HFFc6 (cell line): Measurements from ENCODE around the gene MED13L. TPM values are rescaled to one million over a fixed set of nuclear protein-coding genes. Genes with fewer than 3 reads are reported as not detected.
A peak's percentile ranks its signal among the peaks of the same experiment; 100 is the strongest.

Experiments used
- DNase-seq: peaks from one replicate; pipeline ENCODE4 v3.0.0-alpha.2; 2018
- H3K27ac Mint-ChIP-seq: 2 replicates; pipeline ENCODE4 v1.8.0; 2020; ENCODE audit warnings: mild to moderate bottlenecking, mixed read lengths
- H3K27me3 Mint-ChIP-seq: 2 replicates; pipeline ENCODE4 v1.8.0; 2021; ENCODE audit warnings: mild to moderate bottlenecking, moderate library complexity, mixed read lengths; ENCODE audit not compliant: insufficient read depth
- H3K36me3 Mint-ChIP-seq: 2 replicates; pipeline ENCODE4 v1.8.0; 2021; ENCODE audit warnings: low read depth, mixed read lengths
- H3K4me1 Mint-ChIP-seq: 2 replicates; pipeline ENCODE4 v1.8.0; 2020; ENCODE audit warnings: low read depth, mixed read lengths
- H3K4me3 Mint-ChIP-seq: 2 replicates; pipeline ENCODE4 v1.8.0; 2020; ENCODE audit warnings: mild to moderate bottlenecking, moderate library complexity, mixed read lengths
- H3K9me3 Mint-ChIP-seq: 2 replicates; pipeline ENCODE4 v1.8.0; 2020; ENCODE audit warnings: mild to moderate bottlenecking, mixed read lengths
- CTCF ChIP-seq: fragments of 200-600 bp; sonication (generic); IDR thresholded peaks from 2 replicates; pipeline ENCODE4 v1.5.0; 2021; ENCODE audit warnings: antibody characterized with exemption, mild to moderate bottlenecking
- total RNA-seq, 6 experiments: library from RNA; stranded (reverse); fragmentation: NEBNext Ultra II Directional; extraction: Animal tissue kit (Norgen Biotek cat#: 25700); gene quantifications; 2 replicates in 1 of 6; 3 replicates in 5 of 6; pipeline ENCODE4 v1.2.3, GENCODE V29; 2021

Gene MED13L
- total RNA-seq, 6 experiments from 2014 or later, result 74.5 to 84.2 (median 77.7) TPM

GRCh38 chr12:116152268-116152667, 125.2 kb downstream of the MED13L start:
- peak; percentile 57 for DNase-seq
- H3K4me3 Mint-ChIP-seq, result 0 out of 2 replicates have a peak overlapping the region, but pooled peaks have one; percentile 25
- H3K27me3 Mint-ChIP-seq, result no peaks in the 10 kb centered on the region
- H3K27ac Mint-ChIP-seq, result peak overlapping the region; percentile 2
- H3K36me3 Mint-ChIP-seq, result no peaks in the 10 kb centered on the region; the same call in 1 of the 2 replicates
- TF ChIP-seq CTCF, result no peak
- peaks cover 61% of the 10 kb centered on the region for H3K4me1 Mint-ChIP-seq
- no peaks in the 10 kb centered on the region for H3K9me3 Mint-ChIP-seq

GRCh38 chr12:116150452-116150851, 127.0 kb downstream of the MED13L start:
- no peak for TF ChIP-seq CTCF
- Mint-ChIP-seq H3K9me3 (no peaks in the 10 kb centered on the region), H3K27ac (no peak overlapping the region), H3K36me3 (peaks cover 5% of the 10 kb centered on the region; the same call in 1 of the 2 replicates), H3K4me1 (peaks cover 69% of the 10 kb centered on the region), H3K4me3 (no peak overlapping the region), H3K27me3 (no peaks in the 10 kb centered on the region)
- DNase-seq, result no peak

GRCh38 chr12:116150001-116150400, 127.5 kb downstream of the MED13L start:
- no peak overlapping the region for H3K4me3 Mint-ChIP-seq
- no peak for DNase-seq
- TF ChIP-seq CTCF, result no peak
- no peaks in the 10 kb centered on the region for H3K27me3 Mint-ChIP-seq
- no peaks in the 10 kb centered on the region for H3K9me3 Mint-ChIP-seq
- peaks cover 71% of the 10 kb centered on the region for H3K4me1 Mint-ChIP-seq
- no peak overlapping the region for H3K27ac Mint-ChIP-seq
- peaks cover 5% of the 10 kb centered on the region; the same call in 1 of the 2 replicates for H3K36me3 Mint-ChIP-seq

- no peak for TF ChIP-seq CTCF
- Mint-ChIP-seq H3K4me3 (no peak overlapping the region), H3K27me3 (no peaks in the 10 kb centered on the region), H3K4me1 (peaks cover 78% of the 10 kb centered on the region), H3K9me3 (no peaks in the 10 kb centered on the region), H3K27ac (no peak overlapping the region), H3K36me3 (peaks cover 5% of the 10 kb centered on the region; the same call in 1 of the 2 replicates)
- no peak for DNase-seq
These were observed 128.6 kb downstream of the MED13L start for GRCh38 chr12:116148844-116149243.

GRCh38 chr12:116146386-116146785, 131.1 kb downstream of the MED13L start:
- H3K36me3 Mint-ChIP-seq, result peaks cover 5% of the 10 kb centered on the region; the same call in 1 of the 2 replicates
- TF ChIP-seq CTCF, result no peak
- H3K27me3 Mint-ChIP-seq, result no peaks in the 10 kb centered on the region; the same call in 1 of the 2 replicates
- H3K4me1 Mint-ChIP-seq, result peaks cover 77% of the 10 kb centered on the region
- DNase-seq, result no peak
- H3K9me3 Mint-ChIP-seq, result no peaks in the 10 kb centered on the region
- peak overlapping the region; percentile 32; the same call in 1 of the 2 replicates for H3K27ac Mint-ChIP-seq
- no peak overlapping the region; the same call in 1 of the 2 replicates for H3K4me3 Mint-ChIP-seq
